ENCODE data around the gene EDDM13.
"Not testable (repeated sequence)": the region's sequence is repeated elsewhere in the genome, so short reads cannot be mapped to it uniquely, and the experiment has no call there.

The EDDM13 gene

GRCh38 chr19:56258272-56258671 lies 14.3 kb upstream of the EDDM13 start:
- DNase-seq (ENCODE audit: extremely low read depth, low read depth), result no peak
- no peak for TF ChIP-seq CTCF (IDR thresholded peaks at IDR 0.05; ENCODE audit: low read depth, low read length)

GRCh38 chr19:56261145-56261544 lies 11.4 kb upstream of the EDDM13 start:
- no peak for DNase-seq (ENCODE audit: extremely low read depth, low read depth)
- TF ChIP-seq CTCF (IDR thresholded peaks at IDR 0.05; ENCODE audit: low read depth, low read length), result no peak

- not testable (repeated sequence) for DNase-seq (ENCODE audit: extremely low read depth, low read depth)
Measured at GRCh38 chr19:56261932-56262331, 10.6 kb upstream of the EDDM13 start.

- no peak for TF ChIP-seq CTCF (IDR thresholded peaks at IDR 0.05; ENCODE audit: low read depth, low read length)
Measured at GRCh38 chr19:56263319-56263718, 9.2 kb upstream of the EDDM13 start.

GRCh38 chr19:56266051-56266450 lies 6.5 kb upstream of the EDDM13 start:
- DNase-seq (ENCODE audit: extremely low read depth, low read depth), result no peak
- no peak for TF ChIP-seq CTCF (IDR thresholded peaks at IDR 0.05; ENCODE audit: low read depth, low read length)

More at GRCh38 chr19:56263319-56263718, 9.2 kb upstream of the EDDM13 start:
- DNase-seq (ENCODE audit: extremely low read depth, low read depth), result no peak

- DNase-seq (ENCODE audit: extremely low read depth, low read depth), result no peak
- TF ChIP-seq CTCF (IDR thresholded peaks at IDR 0.05; ENCODE audit: low read depth, low read length), result no peak
Measured at GRCh38 chr19:56269348-56269747, 3.2 kb upstream of the EDDM13 start.

GRCh38 chr19:56270676-56271075 lies 1.9 kb upstream of the EDDM13 start:
- no peak for DNase-seq (ENCODE audit: extremely low read depth, low read depth)
- no peak for TF ChIP-seq CTCF (IDR thresholded peaks at IDR 0.05; ENCODE audit: low read depth, low read length)

- DNase-seq (ENCODE audit: extremely low read depth, low read depth), result no peak
Measured at GRCh38 chr19:56271151-56271550, 1.4 kb upstream of the EDDM13 start.

More at GRCh38 chr19:56271151-56271550, 1.4 kb upstream of the EDDM13 start:
- no peak for TF ChIP-seq CTCF (IDR thresholded peaks at IDR 0.05; ENCODE audit: low read depth, low read length)
